Panc1 (cell line): Measurements from ENCODE around the gene INAFM2.

ENCODE experiments used
- CTCF ChIP-seq: fragments of 450-650 bp; IDR thresholded peaks from 2 replicates; pipeline ENCODE4 v1.5.1; 2017; ENCODE audit warnings: mild to moderate bottlenecking
- REST ChIP-seq, 2 experiments: IDR thresholded peaks; 2 replicates each; pipeline ENCODE4 v1.6.1; 2011 to 2012; ENCODE audit warnings: low read depth in 2 of 2, control low read depth in 1 of 2, low read length in 1 of 2, mild to moderate bottlenecking in 1 of 2, moderate library complexity in 1 of 2; ENCODE audit not compliant: insufficient read depth in 1 of 2

- no peak for TF ChIP-seq CTCF
- TF ChIP-seq REST (IDR thresholded peaks at IDR 0.05; ENCODE audit: insufficient read depth in 1 of 2, low read depth in 2 of 2, low read length in 1 of 2) = no peak
Observed at GRCh38 chr15:40325700-40326099, 2.2 kb downstream of the INAFM2 start.
